Raji (cell line): ENCODE results near the gene COL26A1.

Experiments
- POLR2A ChIP-seq: IDR thresholded peaks from 2 replicates; pipeline ENCODE4 v1.6.1; 2011; ENCODE audit warnings: low read depth, low read length, control low read depth; ENCODE audit not compliant: insufficient read depth

The COL26A1 gene

DNA sequence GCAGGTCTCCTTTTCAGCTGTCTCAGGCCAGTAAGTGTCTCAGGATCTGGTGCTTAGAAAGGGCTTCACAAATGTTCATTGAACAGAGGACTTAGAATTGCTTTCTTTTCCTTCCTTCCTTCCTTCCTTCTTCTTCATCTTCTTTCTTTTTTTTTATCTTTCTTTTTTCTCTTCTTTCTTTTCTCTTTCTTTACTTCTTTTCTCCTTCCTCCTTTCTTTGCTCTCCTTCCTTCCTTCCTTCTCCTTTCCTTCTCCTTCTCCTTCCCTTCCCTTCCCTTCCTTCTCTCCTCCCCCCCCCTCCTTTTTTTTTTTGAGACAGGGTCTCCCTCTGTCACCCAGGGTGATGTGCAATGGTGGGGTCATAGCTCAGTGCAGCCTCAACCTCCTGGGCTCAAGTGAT is 34.6 kb downstream of the COL26A1 start:
- no peak for TF ChIP-seq POLR2A

DNA sequence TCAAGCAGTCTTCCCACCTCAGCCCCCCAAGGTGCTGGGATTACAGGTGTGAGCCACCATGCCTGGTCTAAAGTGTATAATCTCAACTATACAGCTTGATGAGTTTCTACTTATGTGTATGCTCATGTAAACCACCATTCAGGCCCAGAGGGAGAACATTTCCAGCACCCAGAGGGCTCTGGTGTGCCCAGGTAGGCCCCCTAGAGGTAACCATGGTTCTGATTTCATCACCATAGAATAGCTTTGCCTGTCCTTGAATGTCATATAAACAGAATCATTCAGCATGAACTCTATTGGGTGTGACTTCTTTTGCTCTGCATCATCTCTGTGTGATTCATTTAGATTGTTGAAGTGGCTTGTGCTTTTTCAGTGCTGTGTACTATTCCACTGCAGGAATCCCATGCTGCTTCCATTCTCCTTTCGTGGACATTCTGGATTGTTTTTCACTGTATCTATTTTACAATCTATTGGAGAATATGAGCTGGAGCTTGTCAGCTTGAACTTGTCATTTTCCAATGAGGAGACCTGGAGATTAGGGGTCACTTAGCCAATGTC is 35.2 kb downstream of the COL26A1 start:
- TF ChIP-seq POLR2A: no peak

DNA sequence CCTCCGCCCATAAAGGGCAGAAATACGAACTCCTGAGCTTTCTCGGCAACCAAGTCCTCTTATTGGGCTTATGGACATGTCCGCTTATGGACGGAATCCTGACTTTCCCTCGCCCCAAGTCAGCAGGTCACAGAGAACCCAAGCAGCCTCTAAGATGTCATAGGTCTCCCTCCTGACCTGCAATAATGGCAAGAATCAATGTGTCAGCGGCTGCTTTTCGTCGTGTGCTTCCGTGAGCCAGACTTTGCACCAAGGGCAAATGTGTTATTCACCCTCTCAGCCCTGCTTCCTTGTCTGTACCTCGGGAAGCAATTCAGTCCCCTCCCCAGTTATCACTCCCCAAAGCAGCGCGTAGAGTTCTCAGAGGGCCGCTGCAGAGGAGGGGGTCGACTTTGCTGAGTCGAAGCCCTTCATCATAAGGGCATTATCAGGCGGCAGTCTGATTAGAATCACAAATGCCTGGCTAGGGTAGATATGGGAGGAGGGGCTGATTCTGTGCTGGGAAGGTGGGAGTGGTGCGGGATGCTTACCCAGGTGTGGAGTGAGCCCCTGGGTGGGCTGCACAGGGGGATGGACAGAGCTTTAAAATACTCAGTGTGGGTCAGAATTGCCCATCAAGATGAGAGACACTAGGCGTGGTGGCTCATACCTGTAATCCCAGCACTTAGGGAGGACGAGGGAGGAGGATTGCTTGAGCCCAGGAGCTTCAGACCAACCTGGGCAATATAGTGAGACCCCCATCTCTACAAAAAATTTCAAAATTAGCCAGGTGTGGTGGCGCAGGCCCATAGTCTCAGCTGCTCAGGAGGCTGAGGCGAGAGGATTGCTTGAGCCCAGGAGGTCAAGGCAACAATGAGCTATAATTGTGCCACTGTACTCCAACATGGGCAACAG is 36.0 kb downstream of the COL26A1 start:
- TF ChIP-seq POLR2A: no peak

DNA sequence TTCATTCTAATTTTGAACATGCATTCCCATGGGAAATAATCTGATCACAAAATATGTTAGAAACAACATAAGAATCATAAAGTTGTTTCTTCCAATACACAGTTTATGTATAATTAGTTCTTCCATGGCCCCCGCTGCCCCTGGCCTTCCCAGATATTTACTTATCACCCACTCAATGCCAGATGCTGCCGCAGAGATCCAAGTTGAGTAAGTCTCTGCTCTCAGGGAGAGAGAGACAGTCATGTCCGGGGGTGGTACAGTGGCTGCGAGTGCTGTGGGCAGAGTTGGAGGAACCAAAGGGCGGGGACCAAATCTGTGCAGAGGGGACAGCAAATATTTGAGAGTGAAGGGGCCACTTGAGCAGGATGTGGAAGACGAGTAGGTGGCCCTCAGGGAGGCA is 37.1 kb downstream of the COL26A1 start:
- no peak for TF ChIP-seq POLR2A

DNA sequence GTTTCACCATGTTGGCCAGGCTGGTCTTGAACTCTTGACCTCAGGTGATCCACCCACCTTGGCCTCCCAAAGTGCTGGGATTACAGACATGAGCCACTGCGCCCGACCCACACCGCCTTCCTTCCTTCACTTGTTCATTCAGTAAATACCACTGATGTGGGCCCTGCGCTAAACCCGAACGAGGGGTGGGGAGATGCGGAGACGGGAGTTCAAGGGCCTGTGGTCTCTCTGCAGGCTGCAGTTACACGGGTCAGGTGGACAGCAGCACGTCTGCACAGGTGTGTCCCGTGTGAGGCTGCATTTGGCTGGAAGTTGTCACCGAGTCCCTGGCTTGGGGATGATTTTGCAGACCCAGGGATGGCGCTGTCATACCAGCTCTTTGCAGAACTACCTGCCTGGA is 38.1 kb downstream of the COL26A1 start:
- TF ChIP-seq POLR2A: no peak

DNA sequence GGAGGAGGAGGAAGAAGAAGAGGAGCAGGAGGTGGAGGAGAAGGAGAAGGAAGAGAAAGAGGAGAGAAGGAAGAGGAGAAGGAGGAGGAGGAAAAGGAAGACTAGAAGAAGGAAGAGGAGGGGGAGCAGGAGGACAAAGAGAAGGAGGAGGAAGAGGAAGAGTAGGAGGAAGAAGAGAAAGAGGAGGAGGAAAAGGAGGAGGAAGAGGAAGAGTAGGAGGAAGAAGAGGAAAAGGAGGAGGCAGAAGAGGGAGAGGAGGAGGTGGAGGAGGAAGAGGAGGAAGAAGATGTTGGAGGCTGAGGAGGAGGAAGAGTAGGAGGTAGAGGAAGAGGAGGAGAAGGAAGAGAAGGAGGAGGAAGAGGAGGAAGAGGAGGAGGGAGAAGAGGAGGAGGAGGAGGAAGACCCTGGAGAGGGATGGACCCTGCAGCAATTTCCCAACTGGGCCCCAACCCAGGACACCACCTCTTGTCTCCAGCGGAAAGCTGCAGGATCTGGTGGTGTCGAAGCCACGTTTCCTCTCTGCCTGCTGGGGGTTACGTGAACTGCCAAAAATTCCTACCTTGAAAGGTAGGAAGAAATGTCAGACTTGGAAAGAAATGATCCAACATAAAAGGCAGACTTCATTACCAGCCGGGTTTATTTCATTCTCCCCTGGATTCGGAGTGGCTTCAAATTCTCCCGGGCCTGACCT is 38.9 kb downstream of the COL26A1 start:
- TF ChIP-seq POLR2A: no peak

DNA sequence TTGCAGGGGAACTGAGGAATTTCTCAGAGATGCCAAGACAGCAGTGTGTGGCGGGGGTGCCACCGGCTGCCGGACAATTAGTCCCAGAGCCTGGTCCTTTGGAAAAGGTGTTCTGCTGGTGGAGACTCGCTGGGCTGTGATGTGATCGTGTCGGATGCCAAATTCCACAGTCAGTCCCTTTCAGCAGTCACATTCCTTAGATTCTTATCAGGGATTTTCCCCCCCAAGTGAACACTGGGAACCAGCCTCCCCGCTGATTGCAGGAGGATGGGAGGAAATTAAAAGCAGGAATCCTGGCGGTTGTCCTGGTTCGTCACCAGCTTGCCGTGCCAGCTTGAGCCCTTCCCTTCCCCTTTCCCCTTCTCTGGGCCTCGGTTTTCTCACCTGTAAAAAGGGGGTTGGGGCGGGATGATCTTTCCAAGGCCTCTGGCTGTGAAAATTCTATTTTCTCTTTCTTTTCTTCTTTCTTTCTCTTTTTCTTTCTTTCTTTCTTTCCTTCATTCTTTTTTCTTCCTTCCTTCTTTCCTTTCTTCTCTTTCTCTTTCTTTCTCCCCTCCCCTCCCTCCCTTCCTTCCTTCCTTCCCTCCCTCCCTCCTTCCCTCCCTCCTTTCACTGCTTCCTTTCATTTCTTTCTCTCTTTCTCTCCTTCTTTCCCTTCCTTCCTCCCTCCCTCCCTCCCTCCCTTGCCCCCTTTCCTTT is 39.6 kb downstream of the COL26A1 start:
- TF ChIP-seq POLR2A: no peak

DNA sequence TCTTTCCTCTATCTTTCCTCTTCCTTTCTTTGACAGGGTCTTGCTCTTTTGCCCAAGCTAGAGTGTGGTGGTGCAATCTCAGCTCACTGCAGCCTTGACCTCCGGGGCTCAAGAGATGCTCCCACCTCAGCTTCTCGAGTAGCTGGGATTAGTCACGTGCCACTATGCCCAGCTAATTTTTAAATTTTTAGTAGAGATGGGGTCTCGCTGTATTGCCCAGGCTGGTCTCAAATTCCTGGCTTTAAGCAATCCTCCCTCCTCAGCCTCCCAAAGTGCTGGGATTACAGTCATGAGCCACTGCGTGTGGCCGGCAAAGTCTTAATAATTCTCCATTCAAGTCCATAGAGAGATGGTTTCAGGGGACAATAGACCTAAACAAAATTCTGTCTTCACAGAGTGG is 40.2 kb downstream of the COL26A1 start:
- no peak for TF ChIP-seq POLR2A

DNA sequence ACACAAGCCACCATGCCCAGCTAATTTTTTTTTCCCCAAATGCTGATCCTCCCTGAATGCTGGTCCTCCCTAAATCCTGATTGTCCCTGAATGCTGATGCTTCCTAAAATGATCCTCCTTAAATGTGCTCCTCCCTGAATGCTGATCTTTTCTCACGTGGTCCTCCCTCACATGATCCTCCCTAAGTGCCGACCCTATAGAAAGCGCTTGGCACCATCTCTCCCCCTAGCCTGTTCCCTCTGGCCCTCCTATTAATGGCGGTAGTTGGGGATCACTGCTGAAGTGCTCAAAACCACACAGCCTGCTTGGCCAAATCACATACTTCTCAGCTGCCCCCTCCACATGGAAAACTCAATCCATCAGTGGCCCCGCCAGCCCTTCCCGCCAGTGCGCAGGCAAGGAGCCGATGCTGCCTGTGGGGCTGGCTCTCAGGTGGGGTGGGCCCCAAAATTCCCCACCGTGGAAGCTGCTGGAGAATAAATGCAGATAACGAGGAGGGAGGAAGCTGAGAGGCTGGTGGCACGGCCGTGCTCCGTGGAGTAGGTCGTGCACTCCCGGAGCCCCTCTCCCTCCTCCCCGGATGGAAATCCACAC is 42.9 kb downstream of the COL26A1 start:
- TF ChIP-seq POLR2A: no peak

DNA sequence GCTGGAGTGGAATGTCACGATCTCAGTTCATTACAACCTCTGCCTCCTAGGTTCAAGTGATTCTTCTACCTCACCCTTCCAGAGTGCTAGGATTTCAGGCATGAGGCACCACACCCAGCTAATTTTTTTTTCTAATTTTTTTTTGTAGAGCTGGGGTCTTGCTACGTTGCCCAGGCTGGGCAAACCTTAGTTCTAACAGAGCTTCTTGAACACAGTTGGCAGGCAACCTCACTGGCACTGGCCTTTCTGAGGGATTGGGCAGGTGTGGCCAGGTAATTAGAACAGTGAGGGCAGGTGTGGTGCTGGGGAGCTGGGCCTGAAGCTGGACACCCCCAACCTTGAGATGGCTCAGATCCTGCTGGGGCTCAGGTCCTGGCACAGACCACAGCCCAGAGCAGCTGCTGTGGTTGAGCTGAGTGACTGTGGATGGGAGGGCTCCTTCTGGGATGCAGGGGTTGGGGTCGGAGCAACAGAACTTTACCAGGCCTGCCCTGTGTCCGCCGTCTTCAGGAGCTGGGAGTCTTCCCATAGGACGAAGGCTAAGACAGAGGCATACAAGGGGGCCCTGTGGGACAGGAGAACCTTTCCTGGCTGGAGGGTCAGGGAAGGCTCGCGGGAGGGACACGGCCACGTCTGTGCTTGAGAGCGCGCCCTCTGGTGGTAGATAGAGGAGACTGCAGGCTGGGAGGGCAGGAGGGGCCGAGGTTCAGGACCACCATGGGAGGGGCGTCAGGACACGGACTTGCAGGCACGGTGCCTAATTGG is 48.2 kb downstream of the COL26A1 start:
- no peak for TF ChIP-seq POLR2A

DNA sequence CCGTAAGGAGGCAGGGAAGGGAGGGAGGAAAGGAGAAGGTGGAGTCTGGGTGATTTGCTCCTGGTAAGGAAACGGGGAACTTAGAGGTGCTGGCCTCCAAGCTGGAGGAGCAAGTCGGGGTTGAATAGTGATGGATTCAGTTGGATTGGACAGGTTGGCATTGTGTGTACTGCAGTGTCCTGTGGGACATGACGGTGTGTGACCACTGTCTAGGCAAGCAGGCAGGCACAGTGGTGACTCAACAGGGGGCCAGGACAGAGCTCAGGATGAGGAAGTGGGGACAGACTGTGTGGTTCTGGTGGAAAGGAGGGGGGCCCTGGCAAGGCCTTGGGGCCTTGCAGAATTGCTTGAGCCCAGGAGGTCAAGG is 48.8 kb downstream of the COL26A1 start:
- TF ChIP-seq POLR2A: no peak

DNA sequence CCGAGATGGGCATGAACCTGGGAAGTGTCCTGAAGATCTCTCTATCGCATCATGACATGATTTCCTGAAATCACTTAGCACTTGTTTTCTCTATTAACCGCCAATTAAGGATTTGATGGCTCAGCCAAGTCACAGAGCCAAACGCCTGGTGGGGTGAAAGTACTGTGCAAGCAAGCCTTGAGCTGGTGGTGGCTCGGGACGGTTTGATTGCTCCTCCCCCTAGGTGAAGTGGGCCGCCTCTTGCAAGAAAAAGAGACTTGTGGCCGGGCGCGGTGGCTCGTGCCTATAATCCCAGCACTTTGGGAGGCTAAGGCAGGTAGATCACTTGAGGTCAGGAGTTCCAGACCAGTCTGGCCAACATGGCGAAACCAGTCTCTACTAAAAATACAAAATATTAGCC is 50.3 kb downstream of the COL26A1 start:
- no peak for TF ChIP-seq POLR2A

DNA sequence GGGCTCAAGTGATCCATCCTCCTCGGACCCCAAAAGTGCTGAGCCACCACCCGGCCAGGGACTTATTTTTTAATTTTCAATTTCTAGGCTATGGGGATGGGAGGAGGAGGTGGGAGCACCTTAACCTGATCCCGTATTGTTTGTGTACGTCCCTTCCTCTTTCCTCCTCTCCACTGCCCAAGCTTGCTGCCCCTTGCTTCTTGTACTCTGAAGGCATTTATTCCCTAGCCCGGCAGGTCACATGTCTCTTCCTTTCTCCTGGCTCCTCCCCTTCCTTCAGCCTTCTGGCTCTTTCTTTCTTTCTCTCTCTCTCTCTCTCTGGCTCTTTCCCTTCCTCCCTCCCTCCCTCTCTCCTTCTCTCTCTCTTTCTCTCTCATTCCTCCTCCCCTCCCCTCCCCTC is 56.0 kb downstream of the COL26A1 start:
- TF ChIP-seq POLR2A: no peak

DNA sequence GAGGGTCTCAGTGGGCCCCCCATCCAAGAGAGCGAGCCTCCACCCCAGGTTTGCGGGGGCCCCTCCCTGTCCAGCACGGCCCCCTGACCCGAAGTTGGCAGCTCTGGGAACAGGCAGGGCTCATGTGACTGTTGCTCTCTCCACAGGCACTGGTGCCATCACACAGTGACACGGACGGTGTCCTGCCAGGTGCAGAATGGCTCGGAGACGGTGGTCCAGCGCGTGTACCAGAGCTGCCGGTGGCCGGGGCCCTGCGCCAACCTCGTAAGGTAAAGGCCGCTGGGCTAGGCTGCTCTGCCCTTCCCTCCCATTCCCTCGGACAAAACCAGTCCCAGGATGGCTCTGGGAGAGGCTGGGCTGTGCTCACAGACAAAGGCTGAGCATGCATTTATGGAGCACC is 57.2 kb downstream of the COL26A1 start:
- no peak for TF ChIP-seq POLR2A
